Vagina (tissue), 2 donors: Measurements from ENCODE around the gene OSBPL6. TPM values are rescaled to one million over a fixed set of nuclear protein-coding genes. Genes with fewer than 3 reads are reported as not detected.

Source experiments
- DNase-seq, 2 donors: peaks; one replicate each; pipeline ENCODE4 v3.0.0-alpha.2; 2017; ENCODE audit errors: extremely low spot score in 2 of 2
- H3K27ac ChIP-seq: fragments of 200-600 bp; sonication (generic); one replicate; pipeline ENCODE4 v1.5.1; 2019
- H3K27me3 ChIP-seq: fragments of 200-600 bp; sonication (generic); one replicate; pipeline ENCODE4 v1.5.1; 2019
- H3K36me3 ChIP-seq, 2 donors: fragments of 200-600 bp; sonication (generic); one replicate each; pipeline ENCODE4 v1.5.1; 2017 to 2019
- H3K4me1 ChIP-seq: fragments of 200-600 bp; sonication (generic); one replicate; pipeline ENCODE4 v1.5.1; 2019
- H3K4me3 ChIP-seq, 2 donors: fragments of 200-600 bp; sonication (generic); 1 replicate in 1 of 2; 2 replicates in 1 of 2; pipeline ENCODE4 v1.5.1; 2016 to 2019
- H3K9me3 ChIP-seq: fragments of 200-600 bp; sonication (generic); one replicate; pipeline ENCODE4 v1.5.1; 2019
- CTCF ChIP-seq, 3 experiments: fragments of 450-650 bp in 2 of 3; fragments of 200-600 bp in 1 of 3; sonication (generic) in 1 of 3; IDR thresholded peaks; one replicate each; pipeline ENCODE4 v1.5.1; 2017 to 2019; ENCODE audit warnings: antibody characterized with exemption in 3 of 3, mild to moderate bottlenecking in 2 of 3, moderate library complexity in 2 of 3
- POLR2A ChIP-seq, 2 donors: fragments of 450-650 bp; IDR thresholded peaks; one replicate each; pipeline ENCODE4 v1.6.1; 2017; ENCODE audit warnings: antibody characterized with exemption in 2 of 2, mild to moderate bottlenecking in 2 of 2, moderate library complexity in 2 of 2
- POLR2AphosphoS5 ChIP-seq, 2 donors: sonication (generic); formaldehyde crosslinking; IDR thresholded peaks; one replicate each; pipeline ENCODE4 v1.9.0; 2017; ENCODE audit warnings: antibody characterized with exemption in 2 of 2, mild to moderate bottlenecking in 2 of 2, low read depth in 1 of 2; ENCODE audit not compliant: insufficient read depth in 1 of 2
- intact Hi-C: fragments of 100-400 bp; cut with DNase I; formaldehyde crosslinking; loops from one replicate; pipeline ENCODE4 v1.15.1; 2023
- total RNA-seq: library from RNA; depleted of rRNA; stranded (reverse); fragments of >200 nt; gene quantifications from one replicate; pipeline ENCODE4 v1.2.3, GENCODE V29; 2016

Gene OSBPL6
- total RNA-seq, 1 donor from 2014 or later, result 2.7 TPM

- no peaks in the 10 kb centered on the region for H3K27me3 ChIP-seq
- intact Hi-C loops, result loop anchor here (10.0 kb wide), 1 partner anchor 153 kb away; no protein-coding TSS in a partner anchor
Measured at GRCh38 chr2:178287652-178288344, 93.5 kb downstream of the OSBPL6 start.

GRCh38 chr2:178291703-178292102 is 97.4 kb downstream of the OSBPL6 start:
- no peak overlapping the region for H3K27ac ChIP-seq
- TF ChIP-seq POLR2AphosphoS5 (IDR thresholded peaks at IDR 0.05; ENCODE audit: insufficient read depth in 1 of 2, low read depth in 1 of 2) (no peak), POLR2A (IDR thresholded peaks at IDR 0.05) (no peak)
- H3K27me3 ChIP-seq, result no peaks in the 10 kb centered on the region
- intact Hi-C loops, result no loop called here
- no peaks in the 10 kb centered on the region for H3K36me3 ChIP-seq
- no peak overlapping the region for H3K4me3 ChIP-seq
- H3K4me1 ChIP-seq, result no peaks in the 10 kb centered on the region
- DNase-seq, result no peak
- H3K9me3 ChIP-seq, result no peaks in the 10 kb centered on the region

More at GRCh38 chr2:178287652-178288344, 93.5 kb downstream of the OSBPL6 start:
- no peaks in the 10 kb centered on the region for H3K9me3 ChIP-seq
- H3K36me3 ChIP-seq, result no peaks in the 10 kb centered on the region
- H3K4me1 ChIP-seq, result no peaks in the 10 kb centered on the region
- no peak for DNase-seq
- H3K4me3 ChIP-seq, result no peak overlapping the region
- no peak overlapping the region for H3K27ac ChIP-seq
- TF ChIP-seq POLR2AphosphoS5 (IDR thresholded peaks at IDR 0.05; ENCODE audit: insufficient read depth in 1 of 2, low read depth in 1 of 2), result no peak
- no peak for TF ChIP-seq POLR2A (IDR thresholded peaks at IDR 0.05)
- no peak for TF ChIP-seq CTCF (IDR thresholded peaks at IDR 0.05)

GRCh38 chr2:178292586-178292985 is 98.3 kb downstream of the OSBPL6 start:
- no peak overlapping the region for H3K27ac ChIP-seq
- H3K9me3 ChIP-seq, result no peaks in the 10 kb centered on the region
- no peak overlapping the region for H3K4me3 ChIP-seq
- intact Hi-C loops, result no loop called here
- no peaks in the 10 kb centered on the region for H3K36me3 ChIP-seq
- no peaks in the 10 kb centered on the region for H3K4me1 ChIP-seq
- H3K27me3 ChIP-seq, result no peaks in the 10 kb centered on the region
- TF ChIP-seq CTCF (IDR thresholded peaks at IDR 0.05), result no peak
- DNase-seq, result no peak

GRCh38 chr2:178295115-178295514 is 100.8 kb downstream of the OSBPL6 start:
- intact Hi-C loops, result no loop called here
- no peak for DNase-seq
- TF ChIP-seq POLR2A (IDR thresholded peaks at IDR 0.05), result no peak
- TF ChIP-seq CTCF (IDR thresholded peaks at IDR 0.05), result no peak
- no peak for TF ChIP-seq POLR2AphosphoS5 (IDR thresholded peaks at IDR 0.05; ENCODE audit: insufficient read depth in 1 of 2, low read depth in 1 of 2)
- H3K27ac ChIP-seq, result no peak overlapping the region
- no peaks in the 10 kb centered on the region for H3K27me3 ChIP-seq
- H3K36me3 ChIP-seq, result no peaks in the 10 kb centered on the region
- no peaks in the 10 kb centered on the region for H3K9me3 ChIP-seq
- H3K4me1 ChIP-seq, result no peaks in the 10 kb centered on the region
- no peak overlapping the region for H3K4me3 ChIP-seq

- Histone ChIP-seq H3K4me3 (no peak overlapping the region), H3K27ac (no peak overlapping the region), H3K27me3 (no peaks in the 10 kb centered on the region), H3K9me3 (no peaks in the 10 kb centered on the region), H3K36me3 (no peaks in the 10 kb centered on the region), H3K4me1 (no peaks in the 10 kb centered on the region)
- intact Hi-C loops, result no loop called here
- TF ChIP-seq POLR2AphosphoS5 (IDR thresholded peaks at IDR 0.05; ENCODE audit: insufficient read depth in 1 of 2, low read depth in 1 of 2), result no peak
- TF ChIP-seq POLR2A (IDR thresholded peaks at IDR 0.05), result no peak
- TF ChIP-seq CTCF (IDR thresholded peaks at IDR 0.05), result no peak
- no peak for DNase-seq
Measured at GRCh38 chr2:178295906-178296305, 101.6 kb downstream of the OSBPL6 start.
